ENCODE data around the gene TUBB4A.
"Not testable (repeated sequence)": the region's sequence is repeated elsewhere in the genome, so short reads cannot be mapped to it uniquely, and the experiment has no call there.

Gene TUBB4A

GRCh38 chr19:6501740-6502648, at the start of gene TUBB4A:
Gene TUBB4A (minus strand): TSS chr19:6502309. CDS start chr19:6502212, 97 bp downstream.
- H2AFZ ChIP-seq (ENCODE audit: low read depth, low read length): no peak within 1 kb of the TSS; the same call in 1 of the 2 replicates
- DNase-seq (peak; percentile 28), ATAC-seq (ENCODE audit: insufficient read depth, low read depth) (peak; percentile 63; the same call in 2 of the 3 replicates)
- no peak within 1 kb of the TSS for H3K27ac ChIP-seq (ENCODE audit: low read length)
- no peaks in the 10 kb centered on the region for H3K9me3 ChIP-seq (ENCODE audit: insufficient read depth, low read length, severe bottlenecking)
- peak within 1 kb of the TSS; percentile 50 for H3K4me2 ChIP-seq (ENCODE audit: insufficient read depth, low read length)
- H4K20me1 ChIP-seq (ENCODE audit: insufficient read depth, low read length): no peaks in the 10 kb centered on the region
- peaks cover 3% of the 10 kb centered on the region for H3K4me1 ChIP-seq (ENCODE audit: insufficient read depth, low read length)
- H3K4me3 ChIP-seq (ENCODE audit: low read depth in 1 of 2, low read length in 2 of 2): no peak within 1 kb of the TSS
- no peaks in the 10 kb centered on the region for H3K36me3 ChIP-seq (ENCODE audit: insufficient read depth, low read length)
- H3K27me3 ChIP-seq (ENCODE audit: insufficient read depth, low read length, poor library complexity): peaks cover 13% of the 10 kb centered on the region
- no peaks in the 10 kb centered on the region for H3K79me2 ChIP-seq (ENCODE audit: insufficient read depth, low read length)
- TF ChIP-seq, protein P1, sequence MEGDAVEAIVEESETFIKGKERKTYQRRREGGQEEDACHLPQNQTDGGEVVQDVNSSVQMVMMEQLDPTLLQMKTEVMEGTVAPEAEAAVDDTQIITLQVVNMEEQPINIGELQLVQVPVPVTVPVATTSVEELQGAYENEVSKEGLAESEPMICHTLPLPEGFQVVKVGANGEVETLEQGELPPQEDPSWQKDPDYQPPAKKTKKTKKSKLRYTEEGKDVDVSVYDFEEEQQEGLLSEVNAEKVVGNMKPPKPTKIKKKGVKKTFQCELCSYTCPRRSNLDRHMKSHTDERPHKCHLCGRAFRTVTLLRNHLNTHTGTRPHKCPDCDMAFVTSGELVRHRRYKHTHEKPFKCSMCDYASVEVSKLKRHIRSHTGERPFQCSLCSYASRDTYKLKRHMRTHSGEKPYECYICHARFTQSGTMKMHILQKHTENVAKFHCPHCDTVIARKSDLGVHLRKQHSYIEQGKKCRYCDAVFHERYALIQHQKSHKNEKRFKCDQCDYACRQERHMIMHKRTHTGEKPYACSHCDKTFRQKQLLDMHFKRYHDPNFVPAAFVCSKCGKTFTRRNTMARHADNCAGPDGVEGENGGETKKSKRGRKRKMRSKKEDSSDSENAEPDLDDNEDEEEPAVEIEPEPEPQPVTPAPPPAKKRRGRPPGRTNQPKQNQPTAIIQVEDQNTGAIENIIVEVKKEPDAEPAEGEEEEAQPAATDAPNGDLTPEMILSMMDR (IDR thresholded peaks at IDR 0.05; ENCODE audit: borderline replicate concordance, extremely low read depth, low read length, poor library complexity, severe bottlenecking): no peak
- TF ChIP-seq EZH2 (IDR thresholded peaks at IDR 0.05; ENCODE audit: borderline replicate concordance, low read depth, low read length, severe bottlenecking): no peak
- H3K9ac ChIP-seq (ENCODE audit: low read depth, low read length): no peak within 1 kb of the TSS

DNA sequence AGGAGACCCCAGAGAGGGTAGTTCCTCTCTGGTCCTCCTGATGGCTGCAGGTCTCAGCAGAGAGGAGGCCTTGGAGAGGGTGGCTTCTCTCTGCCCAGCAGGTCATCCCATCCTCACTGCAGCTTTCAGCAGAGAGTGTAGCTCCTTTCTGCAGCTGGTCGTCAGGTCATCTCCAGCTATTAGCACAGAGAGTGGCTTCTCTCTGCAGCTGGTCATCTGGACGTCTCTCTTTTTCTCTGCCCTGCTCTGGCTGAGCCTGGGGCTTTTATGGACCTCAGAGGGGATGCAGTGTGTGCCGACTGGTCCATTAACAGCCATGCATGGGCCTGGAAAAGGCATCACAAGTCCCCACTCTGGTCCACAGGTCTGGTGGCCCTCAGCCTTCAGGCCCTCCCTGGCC, 49.0 kb upstream of the TUBB4A start:
- H3K4me1 ChIP-seq (ENCODE audit: insufficient read depth, low read length): peaks cover 12% of the 10 kb centered on the region
- TF ChIP-seq, protein P1 (IDR thresholded peaks at IDR 0.05; ENCODE audit: borderline replicate concordance, extremely low read depth, low read length, poor library complexity, severe bottlenecking): no peak
- TF ChIP-seq EZH2 (IDR thresholded peaks at IDR 0.05; ENCODE audit: borderline replicate concordance, low read depth, low read length, severe bottlenecking): no peak
- H3K36me3 ChIP-seq (ENCODE audit: insufficient read depth, low read length): no peaks in the 10 kb centered on the region
- H3K9ac ChIP-seq (ENCODE audit: low read depth, low read length): no peak overlapping the region
- H3K79me2 ChIP-seq (ENCODE audit: insufficient read depth, low read length): no peaks in the 10 kb centered on the region
- peaks cover 20% of the 10 kb centered on the region for H3K9me3 ChIP-seq (ENCODE audit: insufficient read depth, low read length, severe bottlenecking)
- no peak overlapping the region for H3K4me2 ChIP-seq (ENCODE audit: insufficient read depth, low read length)
- H2AFZ ChIP-seq (ENCODE audit: low read depth, low read length): no peak overlapping the region
- H3K4me3 ChIP-seq (ENCODE audit: low read depth in 1 of 2, low read length in 2 of 2): no peak overlapping the region
- DNase-seq (no peak), ATAC-seq (ENCODE audit: insufficient read depth, low read depth) (no peak)
- H3K27ac ChIP-seq (ENCODE audit: low read length): no peak overlapping the region; the same call in 1 of the 2 replicates
- no peaks in the 10 kb centered on the region for H3K27me3 ChIP-seq (ENCODE audit: insufficient read depth, low read length, poor library complexity)
- H4K20me1 ChIP-seq (ENCODE audit: insufficient read depth, low read length): no peaks in the 10 kb centered on the region

GRCh38 chr19:6550679-6551078, 48.6 kb upstream of the TUBB4A start:
- not testable (repeated sequence) for H3K9ac ChIP-seq (ENCODE audit: low read depth, low read length); H3K27ac ChIP-seq (ENCODE audit: low read length); DNase-seq; H3K36me3 ChIP-seq (ENCODE audit: insufficient read depth, low read length); H2AFZ ChIP-seq (ENCODE audit: low read depth, low read length); H4K20me1 ChIP-seq (ENCODE audit: insufficient read depth, low read length); H3K79me2 ChIP-seq (ENCODE audit: insufficient read depth, low read length); H3K4me2 ChIP-seq (ENCODE audit: insufficient read depth, low read length); ATAC-seq (ENCODE audit: insufficient read depth, low read depth); H3K4me3 ChIP-seq (ENCODE audit: low read depth in 1 of 2, low read length in 2 of 2); H3K27me3 ChIP-seq (ENCODE audit: insufficient read depth, low read length, poor library complexity)
- H3K9me3 ChIP-seq (ENCODE audit: insufficient read depth, low read length, severe bottlenecking): peaks cover 20% of the 10 kb centered on the region
- H3K4me1 ChIP-seq (ENCODE audit: insufficient read depth, low read length): peaks cover 12% of the 10 kb centered on the region

- Histone ChIP-seq H4K20me1 (ENCODE audit: insufficient read depth, low read length) (no peaks in the 10 kb centered on the region), H3K27me3 (ENCODE audit: insufficient read depth, low read length, poor library complexity) (no peaks in the 10 kb centered on the region), H3K4me2 (ENCODE audit: insufficient read depth, low read length) (no peak overlapping the region), H3K4me3 (ENCODE audit: low read depth in 1 of 2, low read length in 2 of 2) (no peak overlapping the region), H3K9me3 (ENCODE audit: insufficient read depth, low read length, severe bottlenecking) (peaks cover 12% of the 10 kb centered on the region), H3K79me2 (ENCODE audit: insufficient read depth, low read length) (no peaks in the 10 kb centered on the region), H3K9ac (ENCODE audit: low read depth, low read length) (no peak overlapping the region), H3K36me3 (ENCODE audit: insufficient read depth, low read length) (no peaks in the 10 kb centered on the region), H3K4me1 (ENCODE audit: insufficient read depth, low read length) (peaks cover 4% of the 10 kb centered on the region), H2AFZ (ENCODE audit: low read depth, low read length) (no peak overlapping the region), H3K27ac (ENCODE audit: low read length) (no peak overlapping the region)
- no peak for ATAC-seq (ENCODE audit: insufficient read depth, low read depth)
- TF ChIP-seq, protein P1 (IDR thresholded peaks at IDR 0.05; ENCODE audit: borderline replicate concordance, extremely low read depth, low read length, poor library complexity, severe bottlenecking): no peak
- TF ChIP-seq EZH2 (IDR thresholded peaks at IDR 0.05; ENCODE audit: borderline replicate concordance, low read depth, low read length, severe bottlenecking): no peak
- no peak for DNase-seq
Measured at GRCh38 chr19:6543866-6544347, 41.8 kb upstream of the TUBB4A start.

Measured in DND-41 (cell line).